Activated CD4-positive, alpha-beta T cell treated with anti-CD3 and anti-CD28 coated beads, Interleukin-2, amount 10 ng/mL, durations not matched to agents 24 days and 14 days (primary cell): ENCODE measurements around the gene RIN3. TPM values are rescaled to one million over a fixed set of nuclear protein-coding genes. Genes with fewer than 3 reads are reported as not detected.

ENCODE experiments used
- DNase-seq: peaks from one replicate; pipeline ENCODE4 v3.0.0; 2022
- H3K27ac Mint-ChIP-seq: one replicate; pipeline ENCODE4 v1.8.0; 2022; ENCODE audit warnings: mild to moderate bottlenecking, mixed read lengths
- H3K27me3 Mint-ChIP-seq: one replicate; pipeline ENCODE4 v1.8.0; 2022; ENCODE audit warnings: mixed read lengths
- H3K36me3 Mint-ChIP-seq: one replicate; pipeline ENCODE4 v1.8.0; 2022; ENCODE audit warnings: low read depth, mild to moderate bottlenecking, mixed read lengths
- H3K4me1 Mint-ChIP-seq: one replicate; pipeline ENCODE4 v1.8.0; 2021; ENCODE audit warnings: mixed read lengths
- H3K4me3 Mint-ChIP-seq: one replicate; pipeline ENCODE4 v1.8.0; 2022; ENCODE audit warnings: mild to moderate bottlenecking, moderate library complexity, mixed read lengths
- H3K9me3 Mint-ChIP-seq: one replicate; pipeline ENCODE4 v1.8.0; 2021; ENCODE audit warnings: mixed read lengths
- intact Hi-C: fragments of 100-400 bp; cut with micrococcal nuclease; formaldehyde crosslinking; loops from one replicate; pipeline ENCODE4 v1.15.1; 2023
- total RNA-seq: library from RNA; stranded (reverse); gene quantifications from 2 replicates; pipeline ENCODE4 v1.2.3, GENCODE V29; 2022

Gene RIN3
- total RNA-seq, 1 donor from 2014 or later = 21.5 TPM

DNA sequence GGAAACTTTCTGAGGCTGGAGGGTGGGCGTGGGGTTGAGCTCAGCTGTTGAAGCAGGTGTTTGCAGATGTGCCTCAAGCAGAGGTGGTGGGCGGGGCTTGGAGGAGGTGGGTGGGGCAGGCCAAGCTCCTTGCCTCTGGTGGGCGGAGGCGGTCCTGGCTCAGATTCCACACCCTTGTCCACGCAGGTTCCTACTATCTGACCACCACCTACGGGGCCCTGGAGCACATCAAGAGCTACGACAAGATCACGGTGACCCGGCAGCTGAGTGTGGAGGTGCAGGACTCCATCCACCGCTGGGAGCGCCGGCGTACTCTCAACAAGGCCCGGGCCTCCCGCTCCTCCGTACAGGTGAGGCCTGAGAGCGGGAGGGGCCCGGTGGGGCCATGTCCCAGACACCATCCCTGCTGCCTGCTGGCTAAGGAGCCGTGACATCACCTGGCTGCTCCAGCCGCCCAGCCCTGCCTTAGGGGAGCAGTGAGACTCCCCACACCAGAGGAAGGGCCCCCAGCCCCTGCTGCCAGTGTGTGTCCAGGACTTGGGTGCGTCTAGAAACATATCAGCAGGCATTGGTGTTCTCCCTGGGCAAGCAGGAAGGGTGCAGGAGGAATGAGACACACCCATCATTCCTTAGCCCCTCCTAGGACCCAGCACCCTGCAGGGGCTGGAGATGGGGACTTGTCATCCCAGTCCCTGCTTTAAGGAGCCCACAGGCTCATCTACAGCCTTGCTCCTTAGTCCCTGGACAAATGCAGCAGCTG lies 171.4 kb downstream of the RIN3 start:
- Mint-ChIP-seq H3K36me3 (peaks cover 28% of the 10 kb centered on the region), H3K9me3 (no peaks in the 10 kb centered on the region), H3K27me3 (no peaks in the 10 kb centered on the region), H3K27ac (no peak overlapping the region), H3K4me3 (no peak overlapping the region), H3K4me1 (peaks cover 7% of the 10 kb centered on the region)
- no peak for DNase-seq
- intact Hi-C loops = loop anchor here (5.0 kb wide), 1 partner anchor 343 kb away; no protein-coding TSS in a partner anchor

DNA sequence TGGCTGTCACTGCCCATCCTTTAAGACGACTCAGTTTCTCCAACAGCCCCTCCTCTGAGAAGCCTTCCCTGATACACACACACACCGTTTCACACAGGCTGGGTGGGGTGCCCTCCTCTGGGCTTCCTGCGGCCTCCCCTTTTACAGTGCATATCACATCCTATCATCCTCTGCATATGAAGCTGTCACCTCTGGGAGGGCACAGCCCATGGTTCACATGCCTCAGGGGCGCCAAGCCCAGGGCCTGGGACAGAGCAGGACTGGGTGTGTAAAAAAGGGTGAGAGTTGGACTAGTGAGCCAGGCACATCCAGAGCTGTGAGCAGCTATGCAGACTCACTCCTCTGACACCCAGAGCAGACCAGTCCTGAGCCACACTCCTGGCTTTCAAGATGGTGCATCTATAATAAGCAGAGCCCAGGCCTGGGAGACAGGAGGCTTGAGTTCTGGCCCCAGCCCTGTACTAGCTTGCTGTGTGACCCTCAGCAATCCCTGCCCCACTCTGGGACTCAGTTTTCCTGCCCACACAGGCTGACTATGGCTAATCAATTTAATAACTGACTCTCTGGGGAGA lies 172.3 kb downstream of the RIN3 start:
- Mint-ChIP-seq H3K4me3 (no peak overlapping the region), H3K9me3 (no peaks in the 10 kb centered on the region), H3K27me3 (no peaks in the 10 kb centered on the region), H3K36me3 (peaks cover 23% of the 10 kb centered on the region), H3K27ac (no peak overlapping the region), H3K4me1 (peaks cover 7% of the 10 kb centered on the region)
- no peak for DNase-seq
- intact Hi-C loops = no loop called here

- no peak for DNase-seq
- Mint-ChIP-seq H3K27ac (no peak overlapping the region), H3K9me3 (no peaks in the 10 kb centered on the region), H3K27me3 (no peaks in the 10 kb centered on the region), H3K4me3 (no peak overlapping the region), H3K36me3 (peaks cover 17% of the 10 kb centered on the region), H3K4me1 (peaks cover 1% of the 10 kb centered on the region)
- intact Hi-C loops = no loop called here
Observed at GRCh38 chr14:92686411-92686899, 172.9 kb downstream of the RIN3 start.

- H3K9me3 Mint-ChIP-seq = no peaks in the 10 kb centered on the region
- DNase-seq = peak; percentile 92
- H3K4me1 Mint-ChIP-seq = no peaks in the 10 kb centered on the region
- H3K27ac Mint-ChIP-seq = no peak overlapping the region
- peaks cover 16% of the 10 kb centered on the region for H3K36me3 Mint-ChIP-seq
- intact Hi-C loops = no loop called here
- no peaks in the 10 kb centered on the region for H3K27me3 Mint-ChIP-seq
- H3K4me3 Mint-ChIP-seq = no peak overlapping the region
Observed at GRCh38 chr14:92686900-92687427, 173.4 kb downstream of the RIN3 start.

GRCh38 chr14:92687681-92688433 lies 174.3 kb downstream of the RIN3 start:
- intact Hi-C loops = no loop called here
- DNase-seq = no peak
- Mint-ChIP-seq H3K9me3 (no peaks in the 10 kb centered on the region), H3K4me3 (no peak overlapping the region), H3K27me3 (no peaks in the 10 kb centered on the region), H3K27ac (no peak overlapping the region), H3K4me1 (peaks cover 5% of the 10 kb centered on the region), H3K36me3 (peaks cover 14% of the 10 kb centered on the region)

- Mint-ChIP-seq H3K4me1 (peaks cover 7% of the 10 kb centered on the region), H3K36me3 (peaks cover 11% of the 10 kb centered on the region), H3K27ac (no peak overlapping the region), H3K9me3 (no peaks in the 10 kb centered on the region), H3K27me3 (no peaks in the 10 kb centered on the region), H3K4me3 (no peak overlapping the region)
- intact Hi-C loops = no loop called here
- DNase-seq = no peak
Observed at GRCh38 chr14:92688434-92689375, 175.1 kb downstream of the RIN3 start.

GRCh38 chr14:92690171-92691011 lies 176.8 kb downstream of the RIN3 start:
- H3K27ac Mint-ChIP-seq = no peak overlapping the region
- H3K36me3 Mint-ChIP-seq = peaks cover 11% of the 10 kb centered on the region
- no peaks in the 10 kb centered on the region for H3K9me3 Mint-ChIP-seq
- peaks cover 7% of the 10 kb centered on the region for H3K27me3 Mint-ChIP-seq
- H3K4me1 Mint-ChIP-seq = peaks cover 7% of the 10 kb centered on the region
- no peak overlapping the region for H3K4me3 Mint-ChIP-seq
- DNase-seq = no peak
- intact Hi-C loops = no loop called here

GRCh38 chr14:92692822-92693226 lies 179.2 kb downstream of the RIN3 start:
- Mint-ChIP-seq H3K9me3 (no peaks in the 10 kb centered on the region), H3K27ac (no peak overlapping the region), H3K4me3 (no peak overlapping the region), H3K36me3 (peaks cover 3% of the 10 kb centered on the region), H3K4me1 (peaks cover 7% of the 10 kb centered on the region), H3K27me3 (peaks cover 22% of the 10 kb centered on the region)
- no peak for DNase-seq
- intact Hi-C loops = no loop called here

GRCh38 chr14:92693998-92694795 lies 180.6 kb downstream of the RIN3 start:
- Mint-ChIP-seq H3K27me3 (peaks cover 22% of the 10 kb centered on the region), H3K36me3 (no peaks in the 10 kb centered on the region), H3K4me3 (no peak overlapping the region), H3K9me3 (no peaks in the 10 kb centered on the region), H3K27ac (no peak overlapping the region), H3K4me1 (peaks cover 7% of the 10 kb centered on the region)
- DNase-seq = no peak
- intact Hi-C loops = no loop called here

- DNase-seq = no peak
- Mint-ChIP-seq H3K9me3 (no peaks in the 10 kb centered on the region), H3K4me1 (peaks cover 7% of the 10 kb centered on the region), H3K27ac (no peak overlapping the region), H3K4me3 (no peak overlapping the region), H3K36me3 (no peaks in the 10 kb centered on the region), H3K27me3 (peaks cover 22% of the 10 kb centered on the region)
- intact Hi-C loops = no loop called here
Observed at GRCh38 chr14:92694807-92695206, 181.2 kb downstream of the RIN3 start.

- H3K36me3 Mint-ChIP-seq = no peaks in the 10 kb centered on the region
- intact Hi-C loops = no loop called here
- no peaks in the 10 kb centered on the region for H3K9me3 Mint-ChIP-seq
- H3K4me3 Mint-ChIP-seq = no peak overlapping the region
- no peak for DNase-seq
- no peak overlapping the region for H3K27ac Mint-ChIP-seq
- peaks cover 24% of the 10 kb centered on the region for H3K27me3 Mint-ChIP-seq
- peaks cover 7% of the 10 kb centered on the region for H3K4me1 Mint-ChIP-seq
Observed at GRCh38 chr14:92695562-92695961, 182.0 kb downstream of the RIN3 start.

DNA sequence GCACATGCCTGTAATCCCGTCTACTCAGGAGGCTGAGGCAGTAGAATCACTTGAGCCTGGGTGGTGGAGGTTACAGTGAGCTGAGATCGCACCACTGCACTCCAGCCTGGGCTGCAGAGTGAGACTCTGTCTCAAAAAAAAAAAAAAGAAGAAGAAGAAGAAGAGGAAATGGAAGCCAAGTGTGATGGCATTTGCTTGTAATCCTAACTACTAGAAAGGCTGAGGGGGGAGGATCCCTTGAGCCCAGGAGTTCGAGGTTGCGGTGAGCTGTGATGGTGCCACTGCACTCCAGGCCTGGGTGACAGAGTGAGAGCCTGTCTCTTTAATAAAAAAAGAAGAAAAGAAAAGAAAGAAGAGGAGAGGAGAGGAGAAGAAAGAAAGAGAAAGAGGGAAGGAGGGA lies 182.8 kb downstream of the RIN3 start:
- DNase-seq = no peak
- Mint-ChIP-seq H3K27me3 (peaks cover 29% of the 10 kb centered on the region), H3K36me3 (no peaks in the 10 kb centered on the region), H3K4me3 (no peak overlapping the region), H3K4me1 (peaks cover 7% of the 10 kb centered on the region), H3K27ac (no peak overlapping the region), H3K9me3 (no peaks in the 10 kb centered on the region)
- intact Hi-C loops = no loop called here
